LNCAP (cell line): ENCODE data around the gene DCUN1D2.

Experiments used
- TF ChIP-seq, protein P1 (sequence below): fragments of 450-650 bp; IDR thresholded peaks from 2 replicates; pipeline ENCODE4 v1.5.1; 2017; ENCODE audit warnings: mild to moderate bottlenecking

The DCUN1D2 gene

DNA sequence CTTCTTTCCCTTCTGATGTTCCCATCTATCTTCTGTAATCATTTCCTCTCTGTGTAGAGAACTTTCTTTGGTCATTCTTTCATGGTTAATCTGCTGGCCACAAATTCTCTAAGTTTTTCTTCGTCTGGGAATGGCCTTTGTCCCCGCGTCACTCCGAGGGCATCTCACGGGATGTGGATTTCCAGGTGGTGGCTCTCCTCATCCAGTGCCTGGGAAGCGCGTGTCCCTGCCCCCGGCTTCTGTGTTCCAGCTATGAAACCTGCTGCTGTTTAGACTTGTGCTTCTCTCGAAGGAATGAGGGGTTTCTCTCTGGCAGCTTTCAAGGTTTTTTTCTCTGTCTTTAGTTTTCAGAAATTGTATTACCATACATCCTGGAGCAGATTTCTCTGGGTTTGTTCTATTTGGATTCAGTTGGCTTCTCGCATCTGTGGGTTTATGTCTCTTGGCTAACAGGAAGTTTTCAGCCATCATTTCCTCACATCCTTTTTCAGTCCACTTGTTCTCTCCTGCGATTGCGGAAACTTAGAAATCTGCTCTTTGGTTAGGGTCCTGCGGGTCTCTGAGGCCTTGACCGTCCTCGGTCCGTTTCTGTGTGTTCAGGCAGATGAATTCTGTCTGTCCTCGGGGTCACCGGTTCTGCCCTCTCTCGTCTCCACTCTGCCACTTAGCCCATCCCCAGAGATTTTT is 36.9 kb upstream of the DCUN1D2 start:
- TF ChIP-seq, protein P1, sequence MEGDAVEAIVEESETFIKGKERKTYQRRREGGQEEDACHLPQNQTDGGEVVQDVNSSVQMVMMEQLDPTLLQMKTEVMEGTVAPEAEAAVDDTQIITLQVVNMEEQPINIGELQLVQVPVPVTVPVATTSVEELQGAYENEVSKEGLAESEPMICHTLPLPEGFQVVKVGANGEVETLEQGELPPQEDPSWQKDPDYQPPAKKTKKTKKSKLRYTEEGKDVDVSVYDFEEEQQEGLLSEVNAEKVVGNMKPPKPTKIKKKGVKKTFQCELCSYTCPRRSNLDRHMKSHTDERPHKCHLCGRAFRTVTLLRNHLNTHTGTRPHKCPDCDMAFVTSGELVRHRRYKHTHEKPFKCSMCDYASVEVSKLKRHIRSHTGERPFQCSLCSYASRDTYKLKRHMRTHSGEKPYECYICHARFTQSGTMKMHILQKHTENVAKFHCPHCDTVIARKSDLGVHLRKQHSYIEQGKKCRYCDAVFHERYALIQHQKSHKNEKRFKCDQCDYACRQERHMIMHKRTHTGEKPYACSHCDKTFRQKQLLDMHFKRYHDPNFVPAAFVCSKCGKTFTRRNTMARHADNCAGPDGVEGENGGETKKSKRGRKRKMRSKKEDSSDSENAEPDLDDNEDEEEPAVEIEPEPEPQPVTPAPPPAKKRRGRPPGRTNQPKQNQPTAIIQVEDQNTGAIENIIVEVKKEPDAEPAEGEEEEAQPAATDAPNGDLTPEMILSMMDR = no peak

GRCh38 chr13:113526466-113527220 is 36.1 kb upstream of the DCUN1D2 start:
- TF ChIP-seq, protein P1 = no peak

- TF ChIP-seq, protein P1 = no peak
These were observed 30.1 kb upstream of the DCUN1D2 start for GRCh38 chr13:113520571-113520970.

DNA sequence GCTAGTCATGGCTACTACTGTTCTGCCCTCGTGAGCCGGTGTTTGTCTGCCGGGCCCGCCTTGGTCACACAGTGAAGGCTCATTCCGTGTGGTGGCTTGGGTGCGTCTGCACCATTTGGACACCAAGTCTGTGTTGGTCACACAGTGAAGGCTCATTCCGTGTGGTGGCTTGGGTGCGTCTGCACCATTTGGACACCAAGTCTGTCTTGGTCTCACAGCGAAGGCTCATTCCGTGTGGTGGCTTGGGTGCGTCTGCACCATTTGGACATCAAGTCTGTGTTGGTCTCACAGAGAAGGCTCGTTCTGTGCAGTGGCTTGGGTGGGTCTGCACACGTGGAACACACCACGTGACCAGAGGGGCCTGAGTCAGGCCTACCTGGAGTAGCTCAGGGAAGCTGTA is 29.0 kb upstream of the DCUN1D2 start:
- TF ChIP-seq, protein P1 = no peak

DNA sequence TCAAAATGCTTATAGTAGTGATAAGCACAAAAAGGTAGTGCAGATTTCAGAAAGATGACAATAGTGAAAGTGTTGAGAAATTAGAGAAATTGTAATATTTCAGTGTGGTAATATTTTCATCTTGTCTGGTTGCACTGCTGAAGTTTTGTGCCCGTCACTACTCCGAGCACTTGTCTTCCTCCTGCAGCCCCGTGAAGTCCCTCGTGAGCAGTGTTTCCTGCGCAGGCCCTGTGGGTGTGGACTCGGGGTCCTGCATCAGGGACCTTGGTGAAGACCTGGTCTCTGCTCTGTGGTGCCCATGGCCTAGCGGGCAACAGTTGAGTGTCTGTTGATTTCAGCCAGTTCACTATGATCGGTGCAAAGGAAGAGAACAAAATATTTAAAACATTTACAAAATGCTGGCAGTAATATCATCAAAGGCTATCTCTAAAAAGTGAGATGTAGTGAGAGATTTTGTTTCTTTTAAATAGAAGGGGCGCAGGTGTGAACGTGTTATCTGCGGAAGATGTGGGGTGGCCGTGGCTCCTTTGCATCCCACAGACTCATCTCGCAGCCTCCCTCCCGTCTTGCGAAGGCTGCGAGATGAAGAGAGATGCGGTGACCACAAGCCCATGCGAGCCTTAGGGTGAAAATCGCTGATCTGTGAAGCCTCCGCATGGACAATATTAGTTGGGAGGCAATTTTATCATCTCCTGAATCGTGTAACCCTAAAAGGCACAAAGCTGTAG is 27.7 kb upstream of the DCUN1D2 start:
- TF ChIP-seq, protein P1 = no peak

GRCh38 chr13:113514847-113515246 is 24.3 kb upstream of the DCUN1D2 start:
- TF ChIP-seq, protein P1 = no peak

DNA sequence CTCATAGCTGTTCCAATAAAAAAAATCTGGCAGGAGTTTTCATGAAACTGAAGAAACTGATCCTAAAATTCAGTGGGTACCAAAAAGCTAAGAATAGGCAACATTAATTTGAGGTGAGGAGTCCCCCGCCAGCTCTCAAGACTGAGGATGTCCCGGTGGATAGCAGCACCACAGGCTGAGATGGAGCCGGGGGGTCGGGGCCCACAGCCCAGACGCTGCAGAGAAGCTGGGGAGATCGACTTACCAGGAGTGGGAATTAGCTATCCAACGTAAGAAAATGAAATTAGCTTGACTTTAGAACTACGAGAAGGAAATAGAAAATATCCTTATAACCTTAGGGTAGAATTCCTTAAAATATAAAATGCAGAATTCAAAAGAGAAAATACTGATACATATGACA is 23.2 kb upstream of the DCUN1D2 start:
- TF ChIP-seq, protein P1 = no peak
